ENCODE data around the gene TYW5. TPM values are rescaled to one million over a fixed set of nuclear protein-coding genes. Genes with fewer than 3 reads are reported as not detected.

TYW5 gene
- total and polyA plus RNA-seq, 2 donors: 5.5 to 5.9 TPM

- no peaks in the 10 kb centered on the region for H3K9me3 ChIP-seq (ENCODE audit: control insufficient read depth in 2 of 2, insufficient read depth in 1 of 2, low read length in 1 of 2)
- WGBS: 94% methylated on average over 2 of the region's 2 CpGs
- H3K36me3 ChIP-seq (ENCODE audit: control insufficient read depth in 2 of 2, insufficient read depth in 2 of 2, low read length in 1 of 2): peaks cover 8 to 40% of the 10 kb centered on the region in 2 donors
- H3K27me3 ChIP-seq (ENCODE audit: control insufficient read depth in 2 of 2, insufficient read depth in 1 of 2, low read length in 1 of 2): no peaks in the 10 kb centered on the region
- no peak overlapping the region for H3K4me3 ChIP-seq (ENCODE audit: low read length in 2 of 2)
- H3K27ac ChIP-seq (ENCODE audit: low read depth in 1 of 2, low read length in 1 of 2): no peak overlapping the region
- no peak for DNase-seq (ENCODE audit: low read depth in 6 of 9, low spot score in 9 of 9)
- no peaks in the 10 kb centered on the region for H3K4me1 ChIP-seq (ENCODE audit: control insufficient read depth in 2 of 2, insufficient read depth in 2 of 2, low read length in 2 of 2)
Observed at GRCh38 chr2:199936554-199936953, 18.7 kb downstream of the TYW5 start.

DNA sequence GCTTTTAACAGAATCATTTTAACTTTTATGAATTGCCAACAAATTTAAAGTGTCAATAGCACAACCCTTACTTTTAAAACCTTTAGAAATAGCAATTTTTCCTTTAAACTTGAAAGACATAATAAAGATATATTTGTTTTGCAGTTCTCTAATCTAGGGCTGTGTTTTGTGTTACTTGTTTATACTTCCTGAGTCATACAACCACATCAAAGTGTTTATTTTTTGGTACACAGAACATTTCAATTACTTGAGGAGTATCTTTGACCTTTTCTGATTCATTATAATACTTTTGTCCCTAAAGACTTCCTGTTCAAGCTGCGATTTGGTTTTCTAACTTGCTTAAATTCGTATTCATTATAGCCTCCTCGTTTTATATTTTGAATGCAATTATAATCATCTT lies 21.8 kb downstream of the TYW5 start:
- H3K4me3 ChIP-seq (ENCODE audit: low read length in 2 of 2): no peak overlapping the region
- no peak for DNase-seq (ENCODE audit: low read depth in 6 of 9, low spot score in 9 of 9)
- WGBS: 94% methylated on average over 3 of the region's 3 CpGs
- peaks cover 13 to 32% of the 10 kb centered on the region in 2 donors for H3K36me3 ChIP-seq (ENCODE audit: control insufficient read depth in 2 of 2, insufficient read depth in 2 of 2, low read length in 1 of 2)
- H3K4me1 ChIP-seq (ENCODE audit: control insufficient read depth in 2 of 2, insufficient read depth in 2 of 2, low read length in 2 of 2): no peaks in the 10 kb centered on the region
- H3K27me3 ChIP-seq (ENCODE audit: control insufficient read depth in 2 of 2, insufficient read depth in 1 of 2, low read length in 1 of 2): no peaks in the 10 kb centered on the region
- H3K9me3 ChIP-seq (ENCODE audit: control insufficient read depth in 2 of 2, insufficient read depth in 1 of 2, low read length in 1 of 2): no peaks in the 10 kb centered on the region
- H3K27ac ChIP-seq (ENCODE audit: low read depth in 1 of 2, low read length in 1 of 2): no peak overlapping the region

DNA sequence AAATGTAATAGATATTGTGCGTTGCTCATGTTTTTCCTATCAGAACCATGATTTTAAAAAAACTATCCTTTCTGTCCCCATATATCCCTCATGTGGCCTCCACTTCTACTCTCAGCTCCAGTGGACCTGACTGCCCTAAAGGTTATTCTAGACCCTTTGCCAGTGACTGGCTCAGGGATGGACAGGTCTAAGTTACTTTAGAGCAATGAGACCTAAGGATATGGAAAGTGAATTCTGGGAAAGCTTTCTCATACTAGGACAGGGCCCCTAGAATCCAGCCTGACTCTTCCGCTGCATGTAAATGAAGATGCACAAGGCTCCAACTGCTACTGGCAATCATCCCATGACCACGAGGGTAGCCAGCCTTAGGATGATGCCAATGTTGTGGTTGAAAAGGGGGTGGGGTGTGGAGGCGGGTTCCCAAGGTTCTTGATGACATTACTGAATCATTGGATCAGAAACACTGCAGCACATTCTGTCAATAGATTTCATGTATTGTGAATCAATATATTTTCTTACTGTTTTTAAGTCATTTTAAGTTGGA lies 22.9 kb downstream of the TYW5 start:
- no peak for DNase-seq (ENCODE audit: low read depth in 6 of 9, low spot score in 9 of 9)
- Histone ChIP-seq H3K4me1 (ENCODE audit: control insufficient read depth in 2 of 2, insufficient read depth in 2 of 2, low read length in 2 of 2) (no peaks in the 10 kb centered on the region), H3K9me3 (ENCODE audit: control insufficient read depth in 2 of 2, insufficient read depth in 1 of 2, low read length in 1 of 2) (no peaks in the 10 kb centered on the region), H3K36me3 (ENCODE audit: control insufficient read depth in 2 of 2, insufficient read depth in 2 of 2, low read length in 1 of 2) (peaks cover 13 to 32% of the 10 kb centered on the region in 2 donors), H3K27ac (ENCODE audit: low read depth in 1 of 2, low read length in 1 of 2) (no peak overlapping the region), H3K4me3 (ENCODE audit: low read length in 2 of 2) (no peak overlapping the region), H3K27me3 (ENCODE audit: control insufficient read depth in 2 of 2, insufficient read depth in 1 of 2, low read length in 1 of 2) (no peaks in the 10 kb centered on the region)
- 88% methylated on average over 4 of the region's 4 CpGs for whole genome bisulfite sequencing

DNA sequence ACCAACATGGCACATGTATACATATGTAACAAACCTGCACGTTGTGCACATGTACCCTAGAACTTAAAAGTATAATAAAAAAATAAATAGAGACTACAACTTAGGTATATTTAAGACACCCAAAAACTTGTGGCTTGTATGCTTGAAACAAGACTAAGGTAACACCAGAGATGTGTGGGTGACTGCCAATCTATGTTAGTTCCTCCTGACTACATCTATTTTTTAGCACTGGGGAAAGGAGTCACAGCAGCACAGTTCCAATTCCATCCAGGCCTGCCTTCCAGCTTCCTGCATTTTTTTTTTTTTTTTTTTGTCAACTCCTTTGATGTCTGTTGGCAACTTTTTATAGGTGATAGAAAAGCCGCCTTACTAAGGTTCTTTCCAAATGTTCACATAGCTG lies 26.0 kb downstream of the TYW5 start:
- no peaks in the 10 kb centered on the region for H3K27me3 ChIP-seq (ENCODE audit: control insufficient read depth in 2 of 2, insufficient read depth in 1 of 2, low read length in 1 of 2)
- H3K27ac ChIP-seq (ENCODE audit: low read depth in 1 of 2, low read length in 1 of 2): no peak overlapping the region
- H3K4me1 ChIP-seq (ENCODE audit: control insufficient read depth in 2 of 2, insufficient read depth in 2 of 2, low read length in 2 of 2): no peaks in the 10 kb centered on the region
- H3K9me3 ChIP-seq (ENCODE audit: control insufficient read depth in 2 of 2, insufficient read depth in 1 of 2, low read length in 1 of 2): no peaks in the 10 kb centered on the region
- H3K36me3 ChIP-seq (ENCODE audit: control insufficient read depth in 2 of 2, insufficient read depth in 2 of 2, low read length in 1 of 2): peaks cover 9 to 35% of the 10 kb centered on the region in 2 donors
- no peak for DNase-seq (ENCODE audit: low read depth in 6 of 9, low spot score in 9 of 9)
- H3K4me3 ChIP-seq (ENCODE audit: low read length in 2 of 2): no peak overlapping the region
- WGBS: 93% methylated on average over 2 of the region's 2 CpGs

DNA sequence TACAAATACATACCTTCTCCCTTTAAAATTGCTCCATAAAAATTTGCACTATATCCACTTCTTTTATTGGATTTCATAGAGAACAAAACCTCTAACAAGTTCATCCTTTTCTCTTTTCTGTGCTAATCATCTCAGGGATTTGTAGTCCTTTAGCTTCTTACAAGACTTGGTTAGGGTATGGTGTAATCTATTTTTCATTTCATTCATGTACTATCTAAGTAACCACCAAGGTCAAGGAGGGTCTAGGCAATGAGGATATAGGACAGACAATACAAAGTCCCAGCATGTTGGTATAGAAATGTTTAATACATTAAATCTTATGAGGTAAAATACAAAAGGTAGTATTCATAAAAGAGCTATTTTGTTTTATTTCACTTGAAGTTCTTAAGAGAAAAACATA lies 26.7 kb downstream of the TYW5 start:
- Histone ChIP-seq H3K27ac (ENCODE audit: low read depth in 1 of 2, low read length in 1 of 2) (no peak overlapping the region), H3K27me3 (ENCODE audit: control insufficient read depth in 2 of 2, insufficient read depth in 1 of 2, low read length in 1 of 2) (no peaks in the 10 kb centered on the region), H3K36me3 (ENCODE audit: control insufficient read depth in 2 of 2, insufficient read depth in 2 of 2, low read length in 1 of 2) (peaks cover 9 to 35% of the 10 kb centered on the region in 2 donors), H3K9me3 (ENCODE audit: control insufficient read depth in 2 of 2, insufficient read depth in 1 of 2, low read length in 1 of 2) (no peaks in the 10 kb centered on the region), H3K4me3 (ENCODE audit: low read length in 2 of 2) (no peak overlapping the region), H3K4me1 (ENCODE audit: control insufficient read depth in 2 of 2, insufficient read depth in 2 of 2, low read length in 2 of 2) (no peaks in the 10 kb centered on the region)
- no peak for DNase-seq (ENCODE audit: low read depth in 6 of 9, low spot score in 9 of 9)

- 95% methylated on average over 2 of the region's 2 CpGs for WGBS
- no peak for DNase-seq (ENCODE audit: low read depth in 6 of 9, low spot score in 9 of 9)
- no peak overlapping the region for H3K4me3 ChIP-seq (ENCODE audit: low read length in 2 of 2)
- no peaks in the 10 kb centered on the region for H3K9me3 ChIP-seq (ENCODE audit: control insufficient read depth in 2 of 2, insufficient read depth in 1 of 2, low read length in 1 of 2)
- H3K36me3 ChIP-seq (ENCODE audit: control insufficient read depth in 2 of 2, insufficient read depth in 2 of 2, low read length in 1 of 2): peaks cover 9 to 35% of the 10 kb centered on the region in 2 donors
- no peaks in the 10 kb centered on the region for H3K27me3 ChIP-seq (ENCODE audit: control insufficient read depth in 2 of 2, insufficient read depth in 1 of 2, low read length in 1 of 2)
- no peaks in the 10 kb centered on the region for H3K4me1 ChIP-seq (ENCODE audit: control insufficient read depth in 2 of 2, insufficient read depth in 2 of 2, low read length in 2 of 2)
- H3K27ac ChIP-seq (ENCODE audit: low read depth in 1 of 2, low read length in 1 of 2): no peak overlapping the region
Observed at GRCh38 chr2:199928226-199928625, 27.1 kb downstream of the TYW5 start.

- WGBS: 98% methylated on average over 1 of the region's 1 CpG
- Histone ChIP-seq H3K4me3 (ENCODE audit: low read length in 2 of 2) (no peak overlapping the region), H3K27me3 (ENCODE audit: control insufficient read depth in 2 of 2, insufficient read depth in 1 of 2, low read length in 1 of 2) (no peaks in the 10 kb centered on the region), H3K9me3 (ENCODE audit: control insufficient read depth in 2 of 2, insufficient read depth in 1 of 2, low read length in 1 of 2) (no peaks in the 10 kb centered on the region), H3K36me3 (ENCODE audit: control insufficient read depth in 2 of 2, insufficient read depth in 2 of 2, low read length in 1 of 2) (peaks cover 6 to 24% of the 10 kb centered on the region in 2 donors), H3K4me1 (ENCODE audit: control insufficient read depth in 2 of 2, insufficient read depth in 2 of 2, low read length in 2 of 2) (no peaks in the 10 kb centered on the region), H3K27ac (ENCODE audit: low read depth in 1 of 2, low read length in 1 of 2) (no peak overlapping the region)
- no peak for DNase-seq (ENCODE audit: low read depth in 6 of 9, low spot score in 9 of 9)
Observed at GRCh38 chr2:199926806-199927205, 28.5 kb downstream of the TYW5 start.

DNA sequence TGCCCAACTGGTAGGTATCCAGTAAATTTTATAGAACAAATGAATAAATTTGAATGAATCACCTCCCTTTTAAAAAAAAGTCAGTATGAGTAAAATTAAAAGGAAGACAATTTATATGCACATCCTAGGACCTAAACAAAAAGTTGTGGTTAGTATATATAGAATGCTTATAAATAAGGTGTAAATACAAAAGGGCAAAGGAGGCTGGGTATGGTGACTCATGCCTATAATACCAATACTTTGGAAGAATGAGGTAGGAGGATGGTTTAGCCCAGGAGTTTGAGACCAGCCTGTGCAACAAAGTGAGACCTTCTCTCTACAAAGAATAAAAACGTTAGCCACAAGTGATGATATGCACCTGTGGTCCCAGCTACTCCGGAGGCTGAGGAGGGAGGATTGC lies 31.4 kb downstream of the TYW5 start:
- Histone ChIP-seq H3K27ac (ENCODE audit: low read depth in 1 of 2, low read length in 1 of 2) (no peak overlapping the region), H3K4me1 (ENCODE audit: control insufficient read depth in 2 of 2, insufficient read depth in 2 of 2, low read length in 2 of 2) (no peaks in the 10 kb centered on the region), H3K36me3 (ENCODE audit: control insufficient read depth in 2 of 2, insufficient read depth in 2 of 2, low read length in 1 of 2) (peaks cover 7 to 23% of the 10 kb centered on the region in 2 donors), H3K27me3 (ENCODE audit: control insufficient read depth in 2 of 2, insufficient read depth in 1 of 2, low read length in 1 of 2) (no peaks in the 10 kb centered on the region), H3K9me3 (ENCODE audit: control insufficient read depth in 2 of 2, insufficient read depth in 1 of 2, low read length in 1 of 2) (no peaks in the 10 kb centered on the region), H3K4me3 (ENCODE audit: low read length in 2 of 2) (no peak overlapping the region)
- DNase-seq (ENCODE audit: low read depth in 6 of 9, low spot score in 9 of 9): no peak
- WGBS: 95% methylated on average over 2 of the region's 2 CpGs

DNA sequence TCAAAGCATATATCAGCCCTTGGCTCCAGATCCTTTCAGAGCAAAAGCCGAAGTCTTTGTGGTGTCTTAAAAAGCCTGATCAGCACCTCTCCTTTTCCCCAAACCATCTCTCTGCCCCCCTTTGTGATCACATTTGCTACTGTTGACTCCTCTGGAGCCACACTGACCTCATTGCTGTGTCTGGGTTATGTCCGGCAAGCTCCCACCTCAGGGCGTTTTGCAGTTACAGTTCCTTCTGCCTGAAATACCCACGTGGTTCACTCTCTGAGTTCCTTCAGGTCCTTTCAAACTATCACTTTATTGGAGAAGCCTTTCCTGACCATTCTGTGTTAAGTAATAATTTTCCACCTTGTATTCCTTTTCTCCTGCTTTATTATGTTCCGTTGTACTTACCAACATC lies 32.4 kb downstream of the TYW5 start:
- H3K4me1 ChIP-seq (ENCODE audit: control insufficient read depth in 2 of 2, insufficient read depth in 2 of 2, low read length in 2 of 2): no peaks in the 10 kb centered on the region
- H3K27ac ChIP-seq (ENCODE audit: low read depth in 1 of 2, low read length in 1 of 2): no peak overlapping the region
- peaks cover 9 to 24% of the 10 kb centered on the region in 2 donors for H3K36me3 ChIP-seq (ENCODE audit: control insufficient read depth in 2 of 2, insufficient read depth in 2 of 2, low read length in 1 of 2)
- H3K9me3 ChIP-seq (ENCODE audit: control insufficient read depth in 2 of 2, insufficient read depth in 1 of 2, low read length in 1 of 2): no peaks in the 10 kb centered on the region
- no peaks in the 10 kb centered on the region for H3K27me3 ChIP-seq (ENCODE audit: control insufficient read depth in 2 of 2, insufficient read depth in 1 of 2, low read length in 1 of 2)
- no peak for DNase-seq (ENCODE audit: low read depth in 6 of 9, low spot score in 9 of 9)
- H3K4me3 ChIP-seq (ENCODE audit: low read length in 2 of 2): no peak overlapping the region
- 87% methylated on average over 5 of the region's 5 CpGs for WGBS

DNA sequence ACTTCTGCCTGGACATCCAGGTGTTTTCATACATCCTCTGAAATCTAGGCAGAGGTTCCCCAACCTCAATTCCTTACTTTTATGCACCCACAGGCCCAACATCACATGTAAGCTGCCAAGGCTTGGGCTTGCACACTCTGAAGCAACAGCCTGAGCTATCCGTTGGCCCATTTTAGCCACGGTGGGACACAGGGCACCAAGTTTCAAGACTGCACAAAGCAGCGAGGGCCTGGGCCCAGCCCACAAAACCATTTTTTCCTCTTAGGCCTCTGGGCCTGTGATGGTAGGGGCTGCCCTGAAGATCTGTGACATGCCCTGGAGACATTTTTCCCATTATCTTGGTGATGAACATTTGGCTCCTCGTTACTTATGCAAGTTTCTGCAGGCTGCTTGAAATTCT lies 38.3 kb downstream of the TYW5 start:
- Histone ChIP-seq H3K27me3 (ENCODE audit: control insufficient read depth in 2 of 2, insufficient read depth in 1 of 2, low read length in 1 of 2) (no peaks in the 10 kb centered on the region), H3K36me3 (ENCODE audit: control insufficient read depth in 2 of 2, insufficient read depth in 2 of 2, low read length in 1 of 2) (peaks cover 24 to 34% of the 10 kb centered on the region in 2 donors), H3K4me1 (ENCODE audit: control insufficient read depth in 2 of 2, insufficient read depth in 2 of 2, low read length in 2 of 2) (peaks cover 0 to 6% of the 10 kb centered on the region in 2 donors), H3K27ac (ENCODE audit: low read depth in 1 of 2, low read length in 1 of 2) (no peak overlapping the region), H3K4me3 (ENCODE audit: low read length in 2 of 2) (no peak overlapping the region), H3K9me3 (ENCODE audit: control insufficient read depth in 2 of 2, insufficient read depth in 1 of 2, low read length in 1 of 2) (peaks cover 7 to 14% of the 10 kb centered on the region in 2 donors)
- WGBS: 87% methylated on average over 4 of the region's 4 CpGs
- DNase-seq (ENCODE audit: low read depth in 6 of 9, low spot score in 9 of 9): no peak
